ENCODE measurements around the gene MUC4. TPM values are rescaled to one million over a fixed set of nuclear protein-coding genes. Genes with fewer than 3 reads are reported as not detected.

The MUC4 gene
- total and polyA plus RNA-seq, 9 of the 15 experiments (the other 6 are each of a cell fraction or from before 2014, with no cell fraction given), result under 0.01 to 0.21 (median 0.10) TPM; not detected in 4

GRCh38 chr3:195736866-195737490 lies 74.8 kb downstream of the MUC4 start:
- H2AFZ ChIP-seq (ENCODE audit: low read depth, low read length), result no peak overlapping the region
- no peaks in the 10 kb centered on the region for H3K9me3 ChIP-seq (replicated peaks; ENCODE audit: control insufficient read depth, insufficient read depth, low read depth, low read length)
- no peak for ATAC-seq
- H3K4me1 ChIP-seq (replicated peaks in 1 of 2; ENCODE audit: control insufficient read depth in 2 of 2, insufficient read depth in 2 of 2, low read length in 2 of 2), result no peaks in the 10 kb centered on the region; a peak in 1 of 5 replicates
- in situ Hi-C loops (cut with MboI) (no loop called here), intact Hi-C loops (cut with micrococcal nuclease) (no loop called here)
- ChIA-PET POLR2A (interaction anchor here (0.5 kb wide), 1 partner anchor 97 kb away, joined by 3 read pairs; no protein-coding TSS in a partner anchor), CTCF (ENCODE audit: low intra/inter-chr PET ratio) (no interaction called here)
- no peaks in the 10 kb centered on the region for H3K36me3 ChIP-seq (ENCODE audit: control insufficient read depth, insufficient read depth, low read length)
- no peak overlapping the region for H3K4me2 ChIP-seq (ENCODE audit: insufficient read depth, low read length)
- no peak for FAIRE-seq
- no peak overlapping the region for H3K9ac ChIP-seq (ENCODE audit: insufficient read depth in 1 of 2, low read depth in 2 of 2, low read length in 2 of 2)
- 1% methylated on average over 12 of the region's 12 CpGs for WGBS (ENCODE audit: insufficient coverage, low coverage, missing lambda C conversion rate)
- no TSS peak for BruUV-seq (replicated peaks)
- no peak overlapping the region for H3K4me3 ChIP-seq
- H4K20me1 ChIP-seq (replicated peaks; ENCODE audit: control insufficient read depth, insufficient read depth, low read length), result no peaks in the 10 kb centered on the region
- TF ChIP-seq ZNF695 (CRISPR knock-in tag; IDR thresholded peaks at IDR 0.05), result no peak
- peak; percentile 33 for TF ChIP-seq CBX8 (IDR thresholded peaks at IDR 0.05; ENCODE audit: borderline replicate concordance, extremely low read depth, low read depth, low read length, poor library complexity, severe bottlenecking)
- 0 out of 4 replicates have a peak, but pooled peaks of 1 of the 2 experiments have one; percentile 9 for TF ChIP-seq RAD21 (CRISPR knock-in tag; conservative IDR thresholded peaks at IDR 0.05 in 1 of 2, IDR thresholded peaks at IDR 0.05 in 1 of 2)
- no peak overlapping the region for H3K27ac ChIP-seq (ENCODE audit: extremely low read depth, low read depth, low read length)
- H3K9me1 ChIP-seq (ENCODE audit: control insufficient read depth, insufficient read depth, low read length), result no peaks in the 10 kb centered on the region
- no peak for DNase-seq (ENCODE audit: extremely low read depth in 1 of 4, low spot score in 3 of 4)
- H3K27me3 ChIP-seq (ENCODE audit: control insufficient read depth in 2 of 2, insufficient read depth in 2 of 2, low read length in 2 of 2), result peaks cover 49 to 66% of the 10 kb centered on the region in 2 experiments
- no peaks in the 10 kb centered on the region for H3K79me2 ChIP-seq (ENCODE audit: control insufficient read depth, insufficient read depth, low read length)

Data from K562 (cell line).